Transverse colon (tissue), 4 donors: ENCODE measurements around the gene TMCO6. TPM values are rescaled to one million over a fixed set of nuclear protein-coding genes. Genes with fewer than 3 reads are reported as not detected.
A peak's percentile ranks its signal among the peaks of the same experiment; 100 is the strongest.

Source experiments
- DNase-seq: peaks from one replicate; pipeline ENCODE4 v3.0.0-alpha.2; 2019
- H3K27ac ChIP-seq, 4 donors: fragments of 200-600 bp; sonication (generic); 2 replicates each; pipeline ENCODE4 v1.5.1; 2016 to 2018; ENCODE audit warnings: inconsistent platforms in 4 of 4
- H3K27me3 ChIP-seq: fragments of 200-600 bp; sonication (generic); 2 replicates; pipeline ENCODE4 v1.5.1; 2017; ENCODE audit warnings: inconsistent platforms
- H3K36me3 ChIP-seq, 4 donors: fragments of 200-600 bp; sonication (generic); 2 replicates each; pipeline ENCODE4 v1.5.1; 2017 to 2019; ENCODE audit warnings: inconsistent platforms in 4 of 4
- H3K4me1 ChIP-seq, 4 donors: fragments of 200-600 bp; sonication (generic); 2 replicates each; pipeline ENCODE4 v1.5.1; 2017 to 2020; ENCODE audit warnings: inconsistent platforms in 4 of 4
- H3K4me3 ChIP-seq, 4 donors: fragments of 200-600 bp; sonication (generic); 1 replicate in 1 of 4; 2 replicates in 3 of 4; pipeline versions ENCODE4 v1.5.1 to v1.6.1; 2017 to 2019; ENCODE audit warnings: inconsistent platforms in 4 of 4
- H3K9me3 ChIP-seq, 2 donors: fragments of 200-600 bp; sonication (generic); 2 replicates each; pipeline ENCODE4 v1.5.1; 2017 to 2019; ENCODE audit warnings: inconsistent platforms in 2 of 2
- EP300 ChIP-seq: sonication (generic); formaldehyde crosslinking; IDR thresholded peaks from one replicate; pipeline ENCODE4 v1.6.1; 2017; ENCODE audit warnings: antibody characterized with exemption, low read depth
- POLR2A ChIP-seq: fragments of 450-650 bp; IDR thresholded peaks from one replicate; pipeline ENCODE4 v1.6.1; 2016; ENCODE audit warnings: antibody characterized with exemption, mild to moderate bottlenecking, moderate library complexity
- POLR2AphosphoS5 ChIP-seq, 3 donors: sonication (generic); formaldehyde crosslinking; IDR thresholded peaks; one replicate each; pipeline ENCODE4 v1.6.1; 2016; ENCODE audit warnings: antibody characterized with exemption in 3 of 3
- WGBS, 2 donors: methylation state at CpG; one replicate each; pipeline ENCODE4 v1.1.5; 2018; ENCODE audit warnings: low coverage in 1 of 2; 5-methylcytosine and 5-hydroxymethylcytosine counted together
- in situ Hi-C, 4 donors: fragments of 200-750 bp; cut with MboI; loops; one replicate each; pipeline versions ENCODE4 v1.15.0 to v1.15.1; 2017; ENCODE audit warnings: low sequenced_read_pairs in 3 of 4, low pct_ligation_motif_present in 1 of 4, low pct_unique_long_range_greater_than_20kb in 1 of 4
- intact Hi-C: fragments of 100-400 bp; cut with DNase I; formaldehyde crosslinking; loops from one replicate; pipeline ENCODE4 v1.15.1; 2023; ENCODE audit warnings: low total_unique reads
- total RNA-seq, 4 donors: library from RNA; depleted of rRNA; stranded (reverse); fragments of >200 nt; gene quantifications; one replicate each; pipeline ENCODE4 v1.1.0, GENCODE V29; 2016
- TF ChIP-seq, protein P1 (sequence below), 5 experiments: fragments of 200-600 bp in 3 of 5; fragments of 450-650 bp in 2 of 5; sonication (generic) in 3 of 5; IDR thresholded peaks; 1 replicate in 2 of 5; 2 replicates in 3 of 5; pipeline ENCODE4 v1.5.1; 2016 to 2017; ENCODE audit warnings: antibody characterized with exemption in 5 of 5, inconsistent platforms in 3 of 5, mild to moderate bottlenecking in 2 of 5, moderate library complexity in 1 of 5

Gene TMCO6
- total RNA-seq, 4 donors from 2014 or later: 0.75 to 99.2 (median 40.2) TPM

- Histone ChIP-seq H3K4me1 (peaks cover 5 to 30% (median 13%) of the 10 kb centered on the region in 4 donors), H3K4me3 (peak overlapping the region in 1 of 4 donors; percentile 16), H3K27me3 (no peaks in the 10 kb centered on the region), H3K9me3 (no peaks in the 10 kb centered on the region), H3K27ac (peak overlapping the region; percentile 78 to 82 (median 82)), H3K36me3 (no peaks in the 10 kb centered on the region)
- in situ Hi-C loops: loop anchor here in 3 of 4 donors (10.0 kb wide), 2 partner anchors 56 to 66 kb away; partner anchors contain the start of genes APBB3 (in 2 of the 3) and SLC35A4 (in 2 of the 3)
- WGBS, 2 donors: 67% methylated on average over 2 of the region's 2 CpGs; no CpG with 5 or more reads in 1 of the 2 donors
- TF ChIP-seq POLR2AphosphoS5 (IDR thresholded peaks at IDR 0.05) (no peak), EP300 (no peak), POLR2A (no peak)
- TF ChIP-seq, protein P1, sequence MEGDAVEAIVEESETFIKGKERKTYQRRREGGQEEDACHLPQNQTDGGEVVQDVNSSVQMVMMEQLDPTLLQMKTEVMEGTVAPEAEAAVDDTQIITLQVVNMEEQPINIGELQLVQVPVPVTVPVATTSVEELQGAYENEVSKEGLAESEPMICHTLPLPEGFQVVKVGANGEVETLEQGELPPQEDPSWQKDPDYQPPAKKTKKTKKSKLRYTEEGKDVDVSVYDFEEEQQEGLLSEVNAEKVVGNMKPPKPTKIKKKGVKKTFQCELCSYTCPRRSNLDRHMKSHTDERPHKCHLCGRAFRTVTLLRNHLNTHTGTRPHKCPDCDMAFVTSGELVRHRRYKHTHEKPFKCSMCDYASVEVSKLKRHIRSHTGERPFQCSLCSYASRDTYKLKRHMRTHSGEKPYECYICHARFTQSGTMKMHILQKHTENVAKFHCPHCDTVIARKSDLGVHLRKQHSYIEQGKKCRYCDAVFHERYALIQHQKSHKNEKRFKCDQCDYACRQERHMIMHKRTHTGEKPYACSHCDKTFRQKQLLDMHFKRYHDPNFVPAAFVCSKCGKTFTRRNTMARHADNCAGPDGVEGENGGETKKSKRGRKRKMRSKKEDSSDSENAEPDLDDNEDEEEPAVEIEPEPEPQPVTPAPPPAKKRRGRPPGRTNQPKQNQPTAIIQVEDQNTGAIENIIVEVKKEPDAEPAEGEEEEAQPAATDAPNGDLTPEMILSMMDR (IDR thresholded peaks at IDR 0.05): no peak
- DNase-seq: no peak
- intact Hi-C loops: loop anchor here (10.0 kb wide), 1 partner anchor 226 kb away; the partner anchor contains the start of gene ANKHD1
These were observed 8.8 kb upstream of the TMCO6 start for GRCh38 chr5:140630292-140631035.

DNA sequence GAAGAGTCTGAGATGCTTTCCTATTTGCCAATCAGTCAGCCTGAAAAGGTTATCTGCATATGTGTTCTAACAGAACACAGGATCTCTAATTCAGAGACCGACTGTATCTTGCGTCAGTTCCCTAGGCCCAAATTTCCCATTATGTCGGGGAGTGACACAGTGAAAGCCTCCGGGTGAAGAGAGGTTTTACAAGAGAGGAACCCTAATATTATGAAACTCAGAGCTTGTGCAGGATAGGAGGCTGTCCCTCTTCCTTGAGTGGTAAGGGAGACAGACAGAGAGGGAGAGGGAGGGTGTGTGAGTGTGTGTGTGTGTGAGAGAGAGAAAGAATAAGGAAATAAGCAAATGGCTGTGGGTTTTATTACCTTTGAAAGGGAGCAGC is 8.2 kb upstream of the TMCO6 start:
- Histone ChIP-seq H3K36me3 (no peaks in the 10 kb centered on the region), H3K4me3 (peak overlapping the region in 1 of 4 donors; percentile 62), H3K9me3 (no peaks in the 10 kb centered on the region), H3K27me3 (no peaks in the 10 kb centered on the region), H3K27ac (peak overlapping the region; percentile 78 to 82 (median 82)), H3K4me1 (peaks cover 5 to 30% (median 13%) of the 10 kb centered on the region in 4 donors)
- 56 to 85% methylated on average over 2 to 4 of the region's 4 CpGs for WGBS, 2 donors
- DNase-seq: no peak
- in situ Hi-C loops (loop anchor here in 3 of 4 donors (10.0 kb wide), 2 partner anchors 56 to 66 kb away; partner anchors contain the start of genes APBB3 (in 2 of the 3) and SLC35A4 (in 2 of the 3)), intact Hi-C loops (loop anchor here (10.0 kb wide), 1 partner anchor 226 kb away; the partner anchor contains the start of gene ANKHD1)
- TF ChIP-seq POLR2A (peak; percentile 16), POLR2AphosphoS5 (IDR thresholded peaks at IDR 0.05) (no peak)
- TF ChIP-seq, protein P1 (IDR thresholded peaks at IDR 0.05): no peak

DNA sequence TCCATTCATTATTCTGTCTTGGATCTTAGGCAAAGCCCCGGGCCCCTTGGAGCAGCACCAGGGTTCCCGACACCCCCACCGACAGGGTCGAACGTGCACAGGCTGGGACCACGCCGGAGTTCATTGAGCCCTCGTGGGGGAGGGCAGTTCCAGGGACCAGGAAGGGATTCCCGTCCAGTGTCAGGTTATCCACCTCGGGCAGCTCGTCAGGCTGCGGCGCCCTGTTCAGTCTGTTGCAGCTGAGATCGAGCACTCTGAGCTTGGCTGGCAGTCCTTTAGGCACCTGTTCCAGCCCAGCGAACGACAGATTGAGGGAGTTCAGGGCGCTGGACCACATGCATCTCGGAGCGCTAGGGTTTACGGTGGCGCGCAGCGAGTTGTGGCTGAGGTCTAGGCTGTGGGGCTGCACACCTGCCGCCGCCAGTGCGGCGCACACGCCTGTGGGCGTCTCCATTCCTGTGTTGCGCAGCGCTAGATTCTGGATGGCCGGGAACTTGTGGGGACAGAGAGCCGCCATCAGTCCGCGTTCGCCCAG is 7.4 kb upstream of the TMCO6 start:
- intact Hi-C loops (loop anchor here (10.0 kb wide), 1 partner anchor 227 kb away; the partner anchor contains the start of gene ANKHD1), in situ Hi-C loops (loop anchor here in 3 of 4 donors (10.0 kb wide), 2 partner anchors 57 to 67 kb away; partner anchors contain the start of genes APBB3 (in 2 of the 3) and SLC35A4 (in 2 of the 3))
- Histone ChIP-seq H3K9me3 (no peaks in the 10 kb centered on the region), H3K36me3 (no peaks in the 10 kb centered on the region), H3K4me1 (peaks cover 5 to 30% (median 13%) of the 10 kb centered on the region in 4 donors), H3K4me3 (peak overlapping the region; percentile 17 to 62 (median 44)), H3K27me3 (no peaks in the 10 kb centered on the region), H3K27ac (peak overlapping the region; percentile 78 to 82 (median 82))
- TF ChIP-seq POLR2AphosphoS5 (IDR thresholded peaks at IDR 0.05) (peak in 2 of 3 donors; percentile 3 to 39), POLR2A (peak; percentile 40), EP300 (no peak)
- TF ChIP-seq, protein P1 (IDR thresholded peaks at IDR 0.05): no peak
- DNase-seq: peak; percentile 49
- WGBS, 2 donors: 5% methylated on average over 23 of the region's 36 CpGs; no CpG with 5 or more reads in 1 of the 2 donors
